Mesendoderm (in vitro differentiated cells): ENCODE measurements around the gene PTPRQ.

ENCODE experiments used
- DNase-seq: peaks from one replicate; pipeline ENCODE4 v3.0.0; 2013
- H2AK5ac ChIP-seq: 2 replicates; pipeline ENCODE4 v1.6.1; 2013; ENCODE audit warnings: low read length, inconsistent platforms
- H2BK120ac ChIP-seq: 2 replicates; pipeline ENCODE4 v1.6.1; 2013; ENCODE audit warnings: low read depth, mild to moderate bottlenecking, low read length, moderate library complexity, mixed read lengths
- H2BK15ac ChIP-seq: replicated peaks from 2 replicates; pipeline ENCODE4 v1.6.1; 2013; ENCODE audit warnings: low read depth, mild to moderate bottlenecking, moderate library complexity
- H2BK5ac ChIP-seq: 2 replicates; pipeline ENCODE4 v1.6.1; 2013; ENCODE audit warnings: low read length, inconsistent platforms
- H3K18ac ChIP-seq: 2 replicates; pipeline ENCODE4 v1.6.1; 2013; ENCODE audit warnings: mild to moderate bottlenecking, low read length, mixed read lengths
- H3K23ac ChIP-seq: one replicate; pipeline ENCODE4 v1.6.1; 2013; ENCODE audit warnings: low read length
- H3K27ac ChIP-seq: 2 replicates; pipeline ENCODE4 v1.5.1; 2013; ENCODE audit warnings: low read depth, mild to moderate bottlenecking, inconsistent platforms, low read length, moderate library complexity
- H3K27me3 ChIP-seq: 2 replicates; pipeline ENCODE4 v1.6.1; 2013; ENCODE audit warnings: low read length, control low read depth, mild to moderate bottlenecking, inconsistent platforms; ENCODE audit not compliant: insufficient read depth, poor library complexity
- H3K36me3 ChIP-seq: 2 replicates; pipeline ENCODE4 v1.6.1; 2013; ENCODE audit warnings: low read length, inconsistent platforms; ENCODE audit not compliant: control insufficient read depth, insufficient read depth
- H3K4ac ChIP-seq: one replicate; pipeline ENCODE4 v1.6.1; 2013; ENCODE audit warnings: low read depth, mild to moderate bottlenecking, low read length, moderate library complexity
- H3K4me1 ChIP-seq: 2 replicates; pipeline ENCODE4 v1.6.1; 2013; ENCODE audit warnings: low read depth, low read length, inconsistent platforms; ENCODE audit not compliant: control insufficient read depth
- H3K4me2 ChIP-seq: 2 replicates; pipeline ENCODE4 v1.6.1; 2013; ENCODE audit warnings: low read length
- H3K4me3 ChIP-seq: 2 replicates; pipeline ENCODE4 v1.5.1; 2013; ENCODE audit warnings: mild to moderate bottlenecking, low read length
- H3K56ac ChIP-seq: one replicate; pipeline ENCODE4 v1.6.1; 2013; ENCODE audit warnings: low read length
- H3K79me1 ChIP-seq: 2 replicates; pipeline ENCODE4 v1.6.1; 2013; ENCODE audit warnings: low read length, inconsistent platforms
- H3K79me2 ChIP-seq: 2 replicates; pipeline ENCODE4 v1.6.1; 2013; ENCODE audit warnings: mild to moderate bottlenecking, low read length; ENCODE audit not compliant: control insufficient read depth, insufficient read depth
- H3K9ac ChIP-seq: 2 replicates; pipeline ENCODE4 v1.6.1; 2013; ENCODE audit warnings: low read length, inconsistent platforms
- H4K5ac ChIP-seq: one replicate; pipeline ENCODE4 v1.6.1; 2013; ENCODE audit warnings: low read length
- H4K8ac ChIP-seq: one replicate; pipeline ENCODE4 v1.6.1; 2013; ENCODE audit warnings: low read depth, mild to moderate bottlenecking, control low read depth, low read length, moderate library complexity
- WGBS: extraction: QIAGEN DNeasy Blood & Tissue Kit; methylation state at CpG from one replicate; pipeline ENCODE4 v1.1.7; 2013; ENCODE audit warnings: low lambda C conversion rate, missing lambda C conversion rate; ENCODE audit not compliant: insufficient coverage; ENCODE audit errors: extremely low coverage; 5-methylcytosine and 5-hydroxymethylcytosine counted together

The PTPRQ gene

GRCh38 chr12:80702889-80703805 is 259.1 kb downstream of the PTPRQ start:
- Histone ChIP-seq H3K79me2 (no peaks in the 10 kb centered on the region), H3K23ac (no peak overlapping the region), H3K79me1 (no peaks in the 10 kb centered on the region), H3K18ac (no peak overlapping the region), H2AK5ac (no peak overlapping the region), H3K56ac (no peak overlapping the region), H2BK15ac (no peak overlapping the region), H2BK120ac (no peak overlapping the region), H3K36me3 (no peaks in the 10 kb centered on the region), H4K8ac (no peak overlapping the region), H3K27ac (no peak overlapping the region), H4K5ac (no peak overlapping the region), H3K4ac (no peak overlapping the region), H2BK5ac (no peak overlapping the region), H3K4me3 (no peak overlapping the region), H3K27me3 (peaks cover 16% of the 10 kb centered on the region), H3K4me1 (no peaks in the 10 kb centered on the region), H3K4me2 (no peak overlapping the region), H3K9ac (no peak overlapping the region)
- WGBS, result no CpG with 5 or more reads among the region's 12 CpGs
- DNase-seq, result peak; percentile 31

DNA sequence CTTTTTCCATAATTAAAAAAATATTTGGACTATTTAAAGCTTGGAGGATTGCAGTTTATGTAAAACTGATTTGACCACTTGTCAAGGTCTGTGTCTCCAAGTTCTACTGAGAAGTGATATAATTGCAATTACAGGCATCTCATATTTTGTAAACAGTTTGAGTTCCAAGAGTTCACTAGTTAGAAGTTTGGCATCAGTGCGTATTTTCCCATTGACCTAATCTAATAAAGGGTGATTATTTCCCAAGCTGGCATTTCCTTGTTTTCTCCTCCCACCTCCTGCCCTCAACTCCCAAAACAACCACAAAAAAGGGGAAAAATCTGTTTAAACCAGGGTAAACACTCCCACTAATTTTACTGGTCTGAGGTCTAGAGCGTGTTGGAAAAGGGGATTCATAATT is 260.4 kb downstream of the PTPRQ start:
- Histone ChIP-seq H3K36me3 (no peaks in the 10 kb centered on the region), H3K79me2 (no peaks in the 10 kb centered on the region), H3K9ac (no peak overlapping the region), H3K23ac (no peak overlapping the region), H4K5ac (no peak overlapping the region), H3K4me2 (no peak overlapping the region), H3K79me1 (no peaks in the 10 kb centered on the region), H3K4ac (no peak overlapping the region), H2BK5ac (no peak overlapping the region), H3K4me1 (no peaks in the 10 kb centered on the region), H2AK5ac (no peak overlapping the region), H3K27me3 (peaks cover 17% of the 10 kb centered on the region), H2BK120ac (no peak overlapping the region), H2BK15ac (no peak overlapping the region), H3K18ac (no peak overlapping the region), H3K27ac (no peak overlapping the region), H3K56ac (no peak overlapping the region), H4K8ac (no peak overlapping the region), H3K4me3 (no peak overlapping the region)
- WGBS, result no CpG with 5 or more reads among the region's 2 CpGs
- no peak for DNase-seq

DNA sequence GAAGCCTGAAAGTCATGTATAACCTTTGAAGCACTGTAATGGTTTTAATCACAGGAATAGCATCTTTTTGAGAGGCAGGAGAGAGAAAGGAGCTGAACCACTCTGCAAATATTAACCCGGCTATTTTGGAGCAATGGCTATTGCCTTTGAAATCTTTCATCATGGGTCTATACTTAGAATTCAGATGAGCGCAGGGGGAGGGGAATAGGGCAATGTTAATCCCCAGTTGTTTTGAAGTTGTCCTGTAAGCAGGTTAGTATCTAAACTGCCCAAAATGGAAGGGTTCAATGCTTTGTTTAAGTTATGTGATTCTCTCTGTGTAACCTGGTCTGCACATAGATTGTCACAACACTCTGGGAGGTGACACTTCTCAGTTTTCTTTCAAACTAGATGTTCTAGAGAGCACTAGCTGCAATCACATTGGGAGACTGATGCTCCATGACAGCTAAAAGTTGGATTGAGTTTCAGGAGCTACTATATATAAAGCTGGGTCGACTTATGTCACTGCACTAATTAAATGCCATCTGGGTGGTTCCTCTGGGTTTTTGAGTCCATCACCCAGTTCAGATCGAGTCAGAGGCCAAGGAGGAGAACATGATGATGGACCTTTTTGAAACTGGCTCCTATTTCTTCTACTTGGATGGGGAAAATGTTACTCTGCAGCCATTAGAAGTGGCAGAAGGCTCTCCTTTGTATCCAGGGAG is 263.2 kb downstream of the PTPRQ start, which contains the start of gene MYF6:
MYF6 (plus strand) TSS at position 509 of the 704 bp plus-strand sequence; CDS start at position 595, 86 bp downstream.
- Histone ChIP-seq H3K36me3 (no peaks in the 10 kb centered on the region), H2AK5ac (no peak within 1 kb of the TSS), H4K8ac (no peak within 1 kb of the TSS), H3K27me3 (peaks cover 18% of the 10 kb centered on the region), H3K79me1 (no peaks in the 10 kb centered on the region), H3K79me2 (no peaks in the 10 kb centered on the region), H3K4me3 (no peak within 1 kb of the TSS), H2BK15ac (no peak within 1 kb of the TSS), H3K18ac (no peak within 1 kb of the TSS), H3K9ac (no peak within 1 kb of the TSS), H3K4ac (no peak within 1 kb of the TSS), H3K4me1 (no peaks in the 10 kb centered on the region), H2BK120ac (no peak within 1 kb of the TSS), H3K23ac (no peak within 1 kb of the TSS), H3K27ac (no peak within 1 kb of the TSS), H3K4me2 (peak within 1 kb of the TSS; percentile 37), H4K5ac (no peak within 1 kb of the TSS), H3K56ac (no peak within 1 kb of the TSS), H2BK5ac (no peak within 1 kb of the TSS)
- no peak for DNase-seq
- no CpG with 5 or more reads among the region's 4 CpGs for WGBS

DNA sequence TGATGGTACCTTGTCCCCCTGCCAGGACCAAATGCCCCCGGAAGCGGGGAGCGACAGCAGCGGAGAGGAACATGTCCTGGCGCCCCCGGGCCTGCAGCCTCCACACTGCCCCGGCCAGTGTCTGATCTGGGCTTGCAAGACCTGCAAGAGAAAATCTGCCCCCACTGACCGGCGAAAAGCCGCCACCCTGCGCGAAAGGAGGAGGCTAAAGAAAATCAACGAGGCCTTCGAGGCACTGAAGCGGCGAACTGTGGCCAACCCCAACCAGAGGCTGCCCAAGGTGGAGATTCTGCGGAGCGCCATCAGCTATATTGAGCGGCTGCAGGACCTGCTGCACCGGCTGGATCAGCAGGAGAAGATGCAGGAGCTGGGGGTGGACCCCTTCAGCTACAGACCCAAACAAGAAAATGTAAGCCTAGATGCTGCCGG is 263.8 kb downstream of the PTPRQ start:
- Histone ChIP-seq H3K27me3 (peaks cover 18% of the 10 kb centered on the region), H3K27ac (no peak overlapping the region), H4K8ac (no peak overlapping the region), H3K9ac (no peak overlapping the region), H4K5ac (no peak overlapping the region), H2BK120ac (no peak overlapping the region), H3K18ac (no peak overlapping the region), H3K36me3 (no peaks in the 10 kb centered on the region), H3K79me2 (no peaks in the 10 kb centered on the region), H3K79me1 (no peaks in the 10 kb centered on the region), H3K23ac (no peak overlapping the region), H3K4me3 (no peak overlapping the region), H2BK5ac (no peak overlapping the region), H3K4ac (no peak overlapping the region), H2BK15ac (no peak overlapping the region), H3K56ac (no peak overlapping the region), H3K4me2 (peak overlapping the region; percentile 37), H2AK5ac (no peak overlapping the region), H3K4me1 (no peaks in the 10 kb centered on the region)
- DNase-seq, result peak; percentile 31
- WGBS, result no CpG with 5 or more reads among the region's 21 CpGs

- H3K4me2 ChIP-seq, result peak overlapping the region; percentile 37
- H3K18ac ChIP-seq, result no peak overlapping the region
- H4K8ac ChIP-seq, result no peak overlapping the region
- no peaks in the 10 kb centered on the region for H3K79me2 ChIP-seq
- no peak overlapping the region for H3K4ac ChIP-seq
- peak overlapping the region; percentile 4 for H3K9ac ChIP-seq
- no peak overlapping the region for H2BK15ac ChIP-seq
- no peak overlapping the region for H3K27ac ChIP-seq
- H3K23ac ChIP-seq, result no peak overlapping the region
- H3K4me3 ChIP-seq, result no peak overlapping the region
- no peaks in the 10 kb centered on the region for H3K79me1 ChIP-seq
- no peak overlapping the region for H2BK5ac ChIP-seq
- no peak overlapping the region for H2BK120ac ChIP-seq
- DNase-seq, result peak; percentile 49
- H3K56ac ChIP-seq, result peak overlapping the region; percentile 59
- no peak overlapping the region for H4K5ac ChIP-seq
- H2AK5ac ChIP-seq, result no peak overlapping the region
- no CpG with 5 or more reads among the region's 50 CpGs for WGBS
- H3K36me3 ChIP-seq, result no peaks in the 10 kb centered on the region
- H3K27me3 ChIP-seq, result peaks cover 18% of the 10 kb centered on the region
- H3K4me1 ChIP-seq, result no peaks in the 10 kb centered on the region
Observed at GRCh38 chr12:80708259-80708974, 264.4 kb downstream of the PTPRQ start.
